GM23338 (cell line): ENCODE results near the gene ST7L. TPM values are rescaled to one million over a fixed set of nuclear protein-coding genes. Genes with fewer than 3 reads are reported as not detected.

Experiments used
- ATAC-seq: fragments of 200-7000 bp; cut with Tn5 transposase; 3 replicates; pipeline ENCODE4 v1.9.1; 2020
- DNase-seq: peaks from one replicate; pipeline ENCODE4 v3.0.0-alpha.2; 2015; ENCODE audit warnings: low spot score
- H2AFZ ChIP-seq: fragments of 200-600 bp; sonication (generic); 2 replicates; pipeline ENCODE4 v1.8.0; 2016; ENCODE audit warnings: antibody characterized with exemption, mild to moderate bottlenecking, moderate library complexity
- H3F3A ChIP-seq: fragments of 200-600 bp; sonication (generic); replicated peaks from 2 replicates; pipeline ENCODE4 v1.8.0; 2017; ENCODE audit warnings: antibody characterized with exemption, mixed run types, low read depth
- H3K27ac ChIP-seq: fragments of 200-600 bp; sonication (generic); 2 replicates; pipeline ENCODE4 v1.6.1; 2016; ENCODE audit warnings: low read depth
- H3K27me3 ChIP-seq: fragments of 200-600 bp; sonication (generic); 2 replicates; pipeline ENCODE4 v1.8.0; 2016; ENCODE audit warnings: mild to moderate bottlenecking, mixed run types, moderate library complexity; ENCODE audit not compliant: insufficient read depth
- H3K36me3 ChIP-seq: fragments of 200-600 bp; sonication (generic); 2 replicates; pipeline ENCODE4 v1.8.0; 2016; ENCODE audit warnings: mild to moderate bottlenecking; ENCODE audit not compliant: insufficient read depth
- H3K4me1 ChIP-seq: fragments of 200-600 bp; sonication (generic); 2 replicates; pipeline ENCODE4 v1.8.0; 2016; ENCODE audit warnings: mild to moderate bottlenecking, moderate library complexity; ENCODE audit not compliant: insufficient read depth
- H3K4me2 ChIP-seq: fragments of 200-600 bp; sonication (generic); 2 replicates; pipeline ENCODE4 v1.7.1; 2017; ENCODE audit warnings: mixed run types
- H3K4me3 ChIP-seq: fragments of 200-600 bp; sonication (generic); 2 replicates; pipeline ENCODE4 v1.6.1; 2016; ENCODE audit warnings: mixed run types
- H3K79me2 ChIP-seq: fragments of 200-600 bp; sonication (generic); replicated peaks from 2 replicates; pipeline ENCODE4 v1.8.0; 2017; ENCODE audit warnings: mild to moderate bottlenecking; ENCODE audit not compliant: insufficient read depth
- H3K9me2 ChIP-seq: fragments of 200-600 bp; sonication (generic); 2 replicates; pipeline ENCODE4 v1.8.0; 2017; ENCODE audit not compliant: insufficient read depth
- H4K20me1 ChIP-seq: fragments of 200-600 bp; sonication (generic); replicated peaks from 2 replicates; pipeline ENCODE4 v1.8.0; 2017; ENCODE audit warnings: mild to moderate bottlenecking; ENCODE audit not compliant: insufficient read depth
- H3K27ac Mint-ChIP-seq: 2 replicates; pipeline ENCODE4 v1.8.0; 2020; ENCODE audit warnings: inconsistent platforms, mild to moderate bottlenecking, moderate library complexity, mixed read lengths
- H3K27me3 Mint-ChIP-seq: 3 replicates; pipeline ENCODE4 v1.8.0; 2022; ENCODE audit warnings: low read depth, mild to moderate bottlenecking, moderate library complexity, mixed read lengths, inconsistent platforms; ENCODE audit not compliant: insufficient read depth, poor library complexity
- H3K36me3 Mint-ChIP-seq: 3 replicates; pipeline ENCODE4 v1.8.0; 2021; ENCODE audit warnings: low read depth, mild to moderate bottlenecking, inconsistent platforms, moderate library complexity, mixed read lengths
- H3K4me1 Mint-ChIP-seq: 3 replicates; pipeline ENCODE4 v1.8.0; 2020; ENCODE audit warnings: mild to moderate bottlenecking, inconsistent platforms, mixed read lengths
- H3K4me3 Mint-ChIP-seq: 3 replicates; pipeline ENCODE4 v1.8.0; 2021; ENCODE audit warnings: moderate library complexity, mild to moderate bottlenecking, inconsistent platforms, mixed read lengths
- H3K9me3 Mint-ChIP-seq: 3 replicates; pipeline ENCODE4 v1.8.0; 2020; ENCODE audit warnings: moderate library complexity, mild to moderate bottlenecking, inconsistent platforms, mixed read lengths
- CREB1 ChIP-seq: fragments of 250-450 bp; sonication (Bioruptor Pico); IDR thresholded peaks from 2 replicates; pipeline ENCODE4 v1.5.0; 2020; ENCODE audit warnings: low read depth, mild to moderate bottlenecking, moderate library complexity
- CTCF ChIP-seq, 2 experiments: fragments of 200-600 bp in 1 of 2; sonication (generic) in 1 of 2; conservative IDR thresholded peaks; 2 replicates each; pipeline versions ENCODE4 v1.5.1 to v1.6.1; 2016 to 2017; ENCODE audit warnings: antibody characterized with exemption in 2 of 2, low read depth in 2 of 2, mild to moderate bottlenecking in 2 of 2, moderate library complexity in 1 of 2
- ETS1 ChIP-seq: IDR thresholded peaks from 2 replicates; pipeline ENCODE4 v1.6.1; 2016; ENCODE audit warnings: antibody characterized with exemption
- EZH2 ChIP-seq: fragments of 200-600 bp; sonication (generic); IDR thresholded peaks from one replicate; pipeline ENCODE4 v1.8.0; 2017; ENCODE audit warnings: antibody characterized with exemption, mild to moderate bottlenecking, low read depth; ENCODE audit not compliant: unreplicated experiment
- EZH2phosphoT487 ChIP-seq: fragments of 200-600 bp; sonication (generic); IDR thresholded peaks from one replicate; pipeline ENCODE4 v1.8.1; 2018; ENCODE audit warnings: antibody characterized with exemption; ENCODE audit not compliant: unreplicated experiment
- JUNB ChIP-seq: IDR thresholded peaks from one replicate; pipeline ENCODE4 v1.6.1; 2016; ENCODE audit warnings: antibody characterized with exemption; ENCODE audit not compliant: unreplicated experiment
- NANOG ChIP-seq: IDR thresholded peaks from 2 replicates; pipeline ENCODE4 v1.6.1; 2016; ENCODE audit warnings: antibody characterized with exemption, borderline replicate concordance
- POLR2AphosphoS5 ChIP-seq: IDR thresholded peaks from 2 replicates; pipeline ENCODE4 v1.6.1; 2016; ENCODE audit warnings: antibody characterized with exemption, low read depth
- STAT1 ChIP-seq: IDR thresholded peaks from one replicate; pipeline ENCODE4 v1.6.1; 2016; ENCODE audit warnings: antibody characterized with exemption; ENCODE audit not compliant: unreplicated experiment
- ZNF114 ChIP-seq: fragments of 250-450 bp; sonication (Bioruptor Pico); IDR thresholded peaks from 2 replicates; pipeline ENCODE4 v1.5.0; 2020; ENCODE audit warnings: mild to moderate bottlenecking, moderate library complexity
- ZNF331 ChIP-seq: fragments of 250-450 bp; sonication (Bioruptor Pico); IDR thresholded peaks from 2 replicates; pipeline ENCODE4 v1.5.0; 2020; ENCODE audit warnings: low read depth, mild to moderate bottlenecking, moderate library complexity
- polyA plus RNA-seq: library from polyadenylated mRNA; unstranded; fragments of >200 nt; fragmentation: Nextera tagmentation; extraction: Ambion mirVana; gene quantifications from 2 replicates; pipeline ENCODE4 v1.2.1, GENCODE V29; 2016
- total RNA-seq: library from RNA; depleted of rRNA; stranded (reverse); fragments of >200 nt; shearing (Covaris generic); gene quantifications from 2 replicates; pipeline ENCODE4 v1.2.3, GENCODE V29; 2014
- TF ChIP-seq, protein P1 (sequence below): fragments of 250-450 bp; sonication (Bioruptor Pico); IDR thresholded peaks from 2 replicates; pipeline ENCODE4 v1.5.0; 2020; ENCODE audit warnings: mild to moderate bottlenecking, moderate library complexity
- TF ChIP-seq, protein P2 (sequence below): IDR thresholded peaks from one replicate; pipeline ENCODE4 v1.6.1; 2018; ENCODE audit warnings: antibody characterized with exemption; ENCODE audit not compliant: unreplicated experiment

Gene ST7L
- total and polyA plus RNA-seq, 2 experiments from 2014 or later, result 18.2 to 21.0 TPM

DNA sequence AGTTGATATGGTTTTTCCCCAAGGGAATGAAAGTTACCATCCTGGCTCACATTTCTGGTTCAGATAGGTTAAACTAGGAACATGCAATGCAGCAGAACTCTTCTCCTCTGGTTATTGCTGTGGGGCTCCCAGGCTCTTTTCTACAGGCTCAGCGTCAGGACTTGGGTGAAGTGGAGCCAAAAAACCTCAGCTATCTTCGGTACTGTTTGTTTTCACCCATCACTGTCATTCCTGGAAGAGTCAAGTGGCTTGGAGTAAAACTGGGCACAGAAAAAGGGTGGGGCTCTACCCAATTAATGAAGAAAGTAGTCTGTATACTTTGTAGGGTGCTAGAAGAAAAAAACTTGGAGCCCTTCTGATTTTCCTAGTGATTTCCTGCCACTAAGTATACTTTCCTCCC is 100.8 kb downstream of the ST7L start (continued):
- TF ChIP-seq CREB1 (no peak), NANOG (no peak), EZH2 (no peak), STAT1 (no peak), EZH2phosphoT487 (no peak), ZNF331 (no peak), ZNF114 (no peak)

DNA sequence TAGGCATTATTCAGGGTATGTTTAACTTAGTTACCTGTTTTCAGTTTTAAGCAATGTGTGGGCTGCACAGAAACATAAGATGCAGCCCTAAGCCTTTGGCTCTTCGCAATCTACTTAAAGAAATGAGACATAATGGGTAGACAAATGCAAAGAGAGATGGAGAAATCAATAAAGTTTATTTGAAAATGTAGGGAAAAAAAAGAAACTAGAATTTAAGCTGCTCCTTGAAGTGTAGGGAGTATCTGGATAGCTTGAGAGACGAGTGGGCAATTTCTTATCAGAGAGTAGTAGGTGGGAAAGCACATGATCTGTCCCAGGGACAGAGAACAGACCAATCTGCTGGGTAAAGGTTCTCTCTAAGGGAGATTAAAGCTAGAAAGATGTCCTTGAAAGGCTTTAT is 101.3 kb downstream of the ST7L start:
- Mint-ChIP-seq H3K9me3 (no peaks in the 10 kb centered on the region), H3K4me3 (no peak overlapping the region), H3K36me3 (no peaks in the 10 kb centered on the region), H3K27ac (no peak overlapping the region), H3K27me3 (no peaks in the 10 kb centered on the region), H3K4me1 (peaks cover 7% of the 10 kb centered on the region; the same call in 2 of the 3 replicates)
- Histone ChIP-seq H3K4me1 (no peaks in the 10 kb centered on the region), H3K27ac (no peak overlapping the region), H2AFZ (no peak overlapping the region), H3K27me3 (peaks cover 6% of the 10 kb centered on the region), H3K36me3 (no peaks in the 10 kb centered on the region), H3K79me2 (no peaks in the 10 kb centered on the region), H3F3A (no peaks in the 10 kb centered on the region), H3K4me2 (no peak overlapping the region), H4K20me1 (no peaks in the 10 kb centered on the region), H3K4me3 (no peak overlapping the region), H3K9me2 (no peaks in the 10 kb centered on the region)
- DNase-seq, result no peak
- ATAC-seq, result no peak
- TF ChIP-seq EZH2 (no peak), ZNF114 (no peak), ZNF331 (no peak), CREB1 (no peak), CTCF (conservative IDR thresholded peaks at IDR 0.05; ENCODE audit: low read depth in 2 of 2) (no peak), ETS1 (no peak), EZH2phosphoT487 (no peak), POLR2AphosphoS5 (no peak), NANOG (no peak), STAT1 (no peak), JUNB (no peak)
- TF ChIP-seq, protein P1, sequence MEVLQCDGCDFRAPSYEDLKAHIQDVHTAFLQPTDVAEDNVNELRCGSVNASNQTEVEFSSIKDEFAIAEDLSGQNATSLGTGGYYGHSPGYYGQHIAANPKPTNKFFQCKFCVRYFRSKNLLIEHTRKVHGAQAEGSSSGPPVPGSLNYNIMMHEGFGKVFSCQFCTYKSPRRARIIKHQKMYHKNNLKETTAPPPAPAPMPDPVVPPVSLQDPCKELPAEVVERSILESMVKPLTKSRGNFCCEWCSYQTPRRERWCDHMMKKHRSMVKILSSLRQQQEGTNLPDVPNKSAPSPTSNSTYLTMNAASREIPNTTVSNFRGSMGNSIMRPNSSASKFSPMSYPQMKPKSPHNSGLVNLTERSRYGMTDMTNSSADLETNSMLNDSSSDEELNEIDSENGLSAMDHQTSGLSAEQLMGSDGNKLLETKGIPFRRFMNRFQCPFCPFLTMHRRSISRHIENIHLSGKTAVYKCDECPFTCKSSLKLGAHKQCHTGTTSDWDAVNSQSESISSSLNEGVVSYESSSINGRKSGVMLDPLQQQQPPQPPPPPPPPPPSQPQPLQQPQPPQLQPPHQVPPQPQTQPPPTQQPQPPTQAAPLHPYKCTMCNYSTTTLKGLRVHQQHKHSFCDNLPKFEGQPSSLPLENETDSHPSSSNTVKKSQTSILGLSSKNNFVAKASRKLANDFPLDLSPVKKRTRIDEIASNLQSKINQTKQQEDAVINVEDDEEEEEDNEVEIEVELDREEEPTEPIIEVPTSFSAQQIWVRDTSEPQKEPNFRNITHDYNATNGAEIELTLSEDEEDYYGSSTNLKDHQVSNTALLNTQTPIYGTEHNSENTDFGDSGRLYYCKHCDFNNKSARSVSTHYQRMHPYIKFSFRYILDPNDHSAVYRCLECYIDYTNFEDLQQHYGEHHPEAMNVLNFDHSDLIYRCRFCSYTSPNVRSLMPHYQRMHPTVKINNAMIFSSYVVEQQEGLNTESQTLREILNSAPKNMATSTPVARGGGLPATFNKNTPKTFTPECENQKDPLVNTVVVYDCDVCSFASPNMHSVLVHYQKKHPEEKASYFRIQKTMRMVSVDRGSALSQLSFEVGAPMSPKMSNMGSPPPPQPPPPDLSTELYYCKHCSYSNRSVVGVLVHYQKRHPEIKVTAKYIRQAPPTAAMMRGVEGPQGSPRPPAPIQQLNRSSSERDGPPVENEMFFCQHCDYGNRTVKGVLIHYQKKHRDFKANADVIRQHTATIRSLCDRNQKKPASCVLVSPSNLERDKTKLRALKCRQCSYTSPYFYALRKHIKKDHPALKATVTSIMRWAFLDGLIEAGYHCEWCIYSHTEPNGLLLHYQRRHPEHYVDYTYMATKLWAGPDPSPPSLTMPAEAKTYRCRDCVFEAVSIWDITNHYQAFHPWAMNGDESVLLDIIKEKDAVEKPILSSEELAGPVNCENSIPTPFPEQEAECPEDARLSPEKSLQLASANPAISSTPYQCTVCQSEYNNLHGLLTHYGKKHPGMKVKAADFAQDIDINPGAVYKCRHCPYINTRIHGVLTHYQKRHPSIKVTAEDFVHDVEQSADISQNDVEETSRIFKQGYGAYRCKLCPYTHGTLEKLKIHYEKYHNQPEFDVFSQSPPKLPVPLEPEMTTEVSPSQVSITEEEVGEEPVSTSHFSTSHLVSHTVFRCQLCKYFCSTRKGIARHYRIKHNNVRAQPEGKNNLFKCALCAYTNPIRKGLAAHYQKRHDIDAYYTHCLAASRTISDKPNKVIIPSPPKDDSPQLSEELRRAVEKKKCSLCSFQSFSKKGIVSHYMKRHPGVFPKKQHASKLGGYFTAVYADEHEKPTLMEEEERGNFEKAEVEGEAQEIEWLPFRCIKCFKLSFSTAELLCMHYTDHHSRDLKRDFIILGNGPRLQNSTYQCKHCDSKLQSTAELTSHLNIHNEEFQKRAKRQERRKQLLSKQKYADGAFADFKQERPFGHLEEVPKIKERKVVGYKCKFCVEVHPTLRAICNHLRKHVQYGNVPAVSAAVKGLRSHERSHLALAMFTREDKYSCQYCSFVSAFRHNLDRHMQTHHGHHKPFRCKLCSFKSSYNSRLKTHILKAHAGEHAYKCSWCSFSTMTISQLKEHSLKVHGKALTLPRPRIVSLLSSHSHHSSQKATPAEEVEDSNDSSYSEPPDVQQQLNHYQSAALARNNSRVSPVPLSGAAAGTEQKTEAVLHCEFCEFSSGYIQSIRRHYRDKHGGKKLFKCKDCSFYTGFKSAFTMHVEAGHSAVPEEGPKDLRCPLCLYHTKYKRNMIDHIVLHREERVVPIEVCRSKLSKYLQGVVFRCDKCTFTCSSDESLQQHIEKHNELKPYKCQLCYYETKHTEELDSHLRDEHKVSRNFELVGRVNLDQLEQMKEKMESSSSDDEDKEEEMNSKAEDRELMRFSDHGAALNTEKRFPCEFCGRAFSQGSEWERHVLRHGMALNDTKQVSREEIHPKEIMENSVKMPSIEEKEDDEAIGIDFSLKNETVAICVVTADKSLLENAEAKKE (CRISPR knock-in tag), result no peak
- TF ChIP-seq, protein P2, sequence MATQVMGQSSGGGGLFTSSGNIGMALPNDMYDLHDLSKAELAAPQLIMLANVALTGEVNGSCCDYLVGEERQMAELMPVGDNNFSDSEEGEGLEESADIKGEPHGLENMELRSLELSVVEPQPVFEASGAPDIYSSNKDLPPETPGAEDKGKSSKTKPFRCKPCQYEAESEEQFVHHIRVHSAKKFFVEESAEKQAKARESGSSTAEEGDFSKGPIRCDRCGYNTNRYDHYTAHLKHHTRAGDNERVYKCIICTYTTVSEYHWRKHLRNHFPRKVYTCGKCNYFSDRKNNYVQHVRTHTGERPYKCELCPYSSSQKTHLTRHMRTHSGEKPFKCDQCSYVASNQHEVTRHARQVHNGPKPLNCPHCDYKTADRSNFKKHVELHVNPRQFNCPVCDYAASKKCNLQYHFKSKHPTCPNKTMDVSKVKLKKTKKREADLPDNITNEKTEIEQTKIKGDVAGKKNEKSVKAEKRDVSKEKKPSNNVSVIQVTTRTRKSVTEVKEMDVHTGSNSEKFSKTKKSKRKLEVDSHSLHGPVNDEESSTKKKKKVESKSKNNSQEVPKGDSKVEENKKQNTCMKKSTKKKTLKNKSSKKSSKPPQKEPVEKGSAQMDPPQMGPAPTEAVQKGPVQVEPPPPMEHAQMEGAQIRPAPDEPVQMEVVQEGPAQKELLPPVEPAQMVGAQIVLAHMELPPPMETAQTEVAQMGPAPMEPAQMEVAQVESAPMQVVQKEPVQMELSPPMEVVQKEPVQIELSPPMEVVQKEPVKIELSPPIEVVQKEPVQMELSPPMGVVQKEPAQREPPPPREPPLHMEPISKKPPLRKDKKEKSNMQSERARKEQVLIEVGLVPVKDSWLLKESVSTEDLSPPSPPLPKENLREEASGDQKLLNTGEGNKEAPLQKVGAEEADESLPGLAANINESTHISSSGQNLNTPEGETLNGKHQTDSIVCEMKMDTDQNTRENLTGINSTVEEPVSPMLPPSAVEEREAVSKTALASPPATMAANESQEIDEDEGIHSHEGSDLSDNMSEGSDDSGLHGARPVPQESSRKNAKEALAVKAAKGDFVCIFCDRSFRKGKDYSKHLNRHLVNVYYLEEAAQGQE, result no peak
